Activated CD8-positive, alpha-beta T cell treated with anti-CD3 and anti-CD28 coated beads for 36 hours (primary cell): Measurements from ENCODE around the gene IGSF1. TPM values are rescaled to one million over a fixed set of nuclear protein-coding genes. Genes with fewer than 3 reads are reported as not detected.

Experiments used
- ATAC-seq: fragments of 200-7000 bp; cut with Tn5 transposase; one replicate; pipeline ENCODE4 v1.10.0; 2021; ENCODE audit warnings: mild to moderate bottlenecking, moderate library complexity
- CTCF ChIA-PET: fragments of 350-600 bp; sonication (Branson Sonifier 250); formaldehyde crosslinking; loops from one replicate; lab custom pipeline; 2021; ENCODE audit warnings: antibody characterized with exemption; lab: Charles Lee
- POLR2A ChIA-PET: fragments of 350-600 bp; sonication (Branson Sonifier 250); formaldehyde crosslinking; loops from one replicate; lab custom pipeline; 2021; ENCODE audit warnings: antibody characterized with exemption; lab: Charles Lee
- DNase-seq: peaks from one replicate; pipeline ENCODE4 v3.0.0-alpha.2; 2020
- H3K27ac Mint-ChIP-seq: one replicate; pipeline ENCODE4 v1.8.0; 2021; ENCODE audit warnings: mild to moderate bottlenecking, mixed read lengths
- H3K27me3 Mint-ChIP-seq: one replicate; pipeline ENCODE4 v1.8.0; 2021; ENCODE audit warnings: mixed read lengths
- H3K36me3 Mint-ChIP-seq: one replicate; pipeline ENCODE4 v1.8.0; 2021; ENCODE audit warnings: low read depth, mixed read lengths
- H3K4me1 Mint-ChIP-seq: one replicate; pipeline ENCODE4 v1.8.0; 2021; ENCODE audit warnings: low read depth, mixed read lengths
- H3K4me3 Mint-ChIP-seq: one replicate; pipeline ENCODE4 v1.8.0; 2021; ENCODE audit warnings: mild to moderate bottlenecking, moderate library complexity, mixed read lengths
- H3K9me3 Mint-ChIP-seq: one replicate; pipeline ENCODE4 v1.8.0; 2021; ENCODE audit warnings: mixed read lengths
- intact Hi-C: fragments of 100-400 bp; cut with micrococcal nuclease; formaldehyde crosslinking; loops from one replicate; pipeline ENCODE4 v1.10.0; 2022
- total RNA-seq, 2 experiments: library from RNA; stranded (reverse); gene quantifications; one replicate each; pipeline ENCODE4 v1.2.3, GENCODE V29; 2021
- TF ChIP-seq, protein P1 (sequence below): fragments of 200-600 bp; IDR thresholded peaks from one replicate; pipeline ENCODE4 v1.8.0; 2022; ENCODE audit warnings: antibody characterized with exemption, mild to moderate bottlenecking

Gene IGSF1
- total RNA-seq, 2 experiments from 2014 or later: not detected

DNA sequence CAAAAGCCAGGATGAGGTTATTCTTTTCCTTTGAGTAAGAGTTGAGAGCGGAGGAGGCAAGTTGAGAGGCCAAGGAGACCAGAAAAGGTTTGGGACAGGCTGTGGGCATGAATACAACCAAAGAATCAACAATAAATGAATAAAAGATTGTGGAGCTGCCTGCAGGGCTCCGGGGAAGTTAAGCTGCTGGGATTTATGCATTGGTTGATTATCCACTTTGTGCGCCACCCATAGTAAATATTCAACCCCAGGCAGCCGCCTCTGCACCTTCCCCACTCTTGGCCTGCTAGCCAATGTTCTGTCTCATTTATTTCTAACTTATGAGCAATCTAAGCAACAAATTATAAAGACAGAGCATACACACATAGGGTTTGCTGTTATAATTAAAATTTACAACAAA is 28.2 kb upstream of the IGSF1 start:
- Mint-ChIP-seq H3K4me1 (no peaks in the 10 kb centered on the region), H3K27ac (no peak overlapping the region), H3K27me3 (no peaks in the 10 kb centered on the region), H3K36me3 (no peaks in the 10 kb centered on the region), H3K4me3 (no peak overlapping the region), H3K9me3 (no peaks in the 10 kb centered on the region)
- ChIA-PET POLR2A (no interaction called here), CTCF (no interaction called here)
- TF ChIP-seq, protein P1, sequence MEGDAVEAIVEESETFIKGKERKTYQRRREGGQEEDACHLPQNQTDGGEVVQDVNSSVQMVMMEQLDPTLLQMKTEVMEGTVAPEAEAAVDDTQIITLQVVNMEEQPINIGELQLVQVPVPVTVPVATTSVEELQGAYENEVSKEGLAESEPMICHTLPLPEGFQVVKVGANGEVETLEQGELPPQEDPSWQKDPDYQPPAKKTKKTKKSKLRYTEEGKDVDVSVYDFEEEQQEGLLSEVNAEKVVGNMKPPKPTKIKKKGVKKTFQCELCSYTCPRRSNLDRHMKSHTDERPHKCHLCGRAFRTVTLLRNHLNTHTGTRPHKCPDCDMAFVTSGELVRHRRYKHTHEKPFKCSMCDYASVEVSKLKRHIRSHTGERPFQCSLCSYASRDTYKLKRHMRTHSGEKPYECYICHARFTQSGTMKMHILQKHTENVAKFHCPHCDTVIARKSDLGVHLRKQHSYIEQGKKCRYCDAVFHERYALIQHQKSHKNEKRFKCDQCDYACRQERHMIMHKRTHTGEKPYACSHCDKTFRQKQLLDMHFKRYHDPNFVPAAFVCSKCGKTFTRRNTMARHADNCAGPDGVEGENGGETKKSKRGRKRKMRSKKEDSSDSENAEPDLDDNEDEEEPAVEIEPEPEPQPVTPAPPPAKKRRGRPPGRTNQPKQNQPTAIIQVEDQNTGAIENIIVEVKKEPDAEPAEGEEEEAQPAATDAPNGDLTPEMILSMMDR: no peak
- DNase-seq: no peak
- no peak for ATAC-seq
- intact Hi-C loops: no loop called here

DNA sequence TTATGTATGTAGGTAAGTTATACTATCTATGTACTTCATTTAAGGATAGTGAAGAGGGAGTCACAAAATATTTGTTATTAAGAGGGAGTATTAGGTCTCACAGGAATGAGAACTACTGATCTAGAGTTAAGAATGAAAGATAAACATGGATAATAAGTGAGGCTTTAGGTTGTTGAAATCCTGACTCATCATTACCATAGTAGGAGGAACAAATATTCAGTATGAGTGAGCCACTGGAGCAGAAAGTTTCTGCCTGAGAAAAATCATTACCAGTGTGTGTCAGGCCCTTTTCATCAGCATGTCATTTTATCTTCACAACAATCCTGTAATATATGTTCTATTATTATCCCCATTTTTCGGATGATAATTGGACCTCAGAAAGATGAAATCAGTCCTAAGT is 27.2 kb upstream of the IGSF1 start:
- TF ChIP-seq, protein P1: no peak
- Mint-ChIP-seq H3K27ac (no peak overlapping the region), H3K36me3 (no peaks in the 10 kb centered on the region), H3K4me3 (no peak overlapping the region), H3K4me1 (no peaks in the 10 kb centered on the region), H3K9me3 (no peaks in the 10 kb centered on the region), H3K27me3 (no peaks in the 10 kb centered on the region)
- CTCF ChIA-PET: no interaction called here
- POLR2A ChIA-PET: no interaction called here
- intact Hi-C loops: no loop called here
- DNase-seq: no peak
- ATAC-seq: no peak

DNA sequence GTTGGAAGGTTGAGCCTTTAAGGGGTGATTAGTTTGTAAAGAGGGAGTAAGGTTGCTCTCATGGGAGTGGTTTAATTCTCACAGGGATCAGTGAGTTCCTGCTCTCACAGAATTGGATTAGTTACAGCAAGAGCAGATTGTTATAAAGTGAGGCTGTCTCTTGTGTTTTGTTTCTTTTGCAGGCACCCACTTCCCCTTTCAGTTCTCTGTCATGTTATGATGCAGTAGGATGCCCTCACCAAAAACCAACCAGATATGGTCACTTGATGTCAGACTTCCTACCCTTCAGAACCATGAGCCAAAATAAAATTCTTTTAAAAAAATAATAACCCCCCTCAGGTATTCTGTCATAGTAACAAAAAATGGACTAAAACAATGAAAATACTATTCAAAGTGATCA is 19.9 kb upstream of the IGSF1 start:
- Mint-ChIP-seq H3K9me3 (no peaks in the 10 kb centered on the region), H3K27ac (no peak overlapping the region), H3K4me3 (no peak overlapping the region), H3K27me3 (no peaks in the 10 kb centered on the region), H3K4me1 (no peaks in the 10 kb centered on the region), H3K36me3 (no peaks in the 10 kb centered on the region)
- TF ChIP-seq, protein P1: no peak
- intact Hi-C loops: no loop called here
- ChIA-PET CTCF (no interaction called here), POLR2A (no interaction called here)
- DNase-seq (no peak), ATAC-seq (no peak)

DNA sequence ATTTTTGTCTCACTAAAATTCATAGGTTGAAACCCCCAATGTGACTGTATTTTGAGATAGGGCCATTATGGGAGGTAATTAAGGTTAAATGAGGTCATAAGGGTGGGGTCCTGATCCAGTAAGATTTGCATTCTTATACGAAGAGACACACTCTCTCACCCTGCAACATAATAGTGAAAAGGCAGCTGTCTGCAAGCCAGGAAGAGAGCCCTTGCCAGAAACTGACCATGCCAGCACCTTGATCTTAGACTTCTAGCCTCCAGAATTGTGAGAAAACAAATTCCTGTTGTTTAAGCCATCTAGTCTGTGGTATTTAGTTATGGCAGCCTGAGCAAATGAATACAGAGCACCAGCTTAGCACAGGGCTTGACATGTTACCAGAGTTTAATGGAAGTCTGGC is 17.5 kb upstream of the IGSF1 start:
- ChIA-PET POLR2A (no interaction called here), CTCF (no interaction called here)
- Mint-ChIP-seq H3K9me3 (no peaks in the 10 kb centered on the region), H3K36me3 (no peaks in the 10 kb centered on the region), H3K27me3 (no peaks in the 10 kb centered on the region), H3K4me1 (no peaks in the 10 kb centered on the region), H3K27ac (no peak overlapping the region), H3K4me3 (no peak overlapping the region)
- DNase-seq (no peak), ATAC-seq (no peak)
- intact Hi-C loops: no loop called here
- TF ChIP-seq, protein P1: no peak

DNA sequence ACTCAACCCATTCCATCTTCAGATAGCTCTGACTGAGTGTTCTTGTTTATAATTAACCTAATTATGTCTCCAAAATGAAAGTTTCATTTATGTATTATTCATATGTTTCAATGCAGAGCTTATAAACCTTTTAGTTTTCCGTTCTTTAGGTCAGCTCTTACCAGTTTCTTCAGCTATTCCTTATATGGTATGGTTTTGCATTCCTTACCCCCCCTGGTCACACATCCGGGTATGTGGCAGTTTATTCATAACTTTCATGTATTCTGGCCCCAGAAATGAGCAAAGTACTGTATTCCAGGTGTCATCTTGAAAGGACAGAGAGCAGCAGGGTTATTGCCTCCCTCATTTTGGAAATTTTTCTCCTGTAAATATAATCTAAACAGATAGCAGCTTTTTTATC is 16.8 kb upstream of the IGSF1 start:
- Mint-ChIP-seq H3K27ac (no peak overlapping the region), H3K27me3 (no peaks in the 10 kb centered on the region), H3K4me1 (no peaks in the 10 kb centered on the region), H3K4me3 (no peak overlapping the region), H3K9me3 (no peaks in the 10 kb centered on the region), H3K36me3 (no peaks in the 10 kb centered on the region)
- TF ChIP-seq, protein P1: no peak
- ChIA-PET CTCF (no interaction called here), POLR2A (no interaction called here)
- DNase-seq (no peak), ATAC-seq (no peak)
- intact Hi-C loops: no loop called here
